Dendritic cell treated with granulocyte-macrophage colony-stimulating factor and Interleukin-4, amounts not matched to agents 40 ng/mL and 50 ng/mL, for 4 days (primary cell): Measurements from ENCODE around the gene GALNT7.
A peak's percentile ranks its signal among the peaks of the same experiment; 100 is the strongest.

Experiments
- H3K27ac Mint-ChIP-seq: one replicate; pipeline ENCODE4 v1.8.0; 2022; ENCODE audit warnings: mild to moderate bottlenecking, mixed read lengths
- H3K27me3 Mint-ChIP-seq: one replicate; pipeline ENCODE4 v1.8.0; 2022; ENCODE audit warnings: mild to moderate bottlenecking, mixed read lengths
- H3K36me3 Mint-ChIP-seq: one replicate; pipeline ENCODE4 v1.8.0; 2022; ENCODE audit warnings: low read depth, mixed read lengths
- H3K4me1 Mint-ChIP-seq: one replicate; pipeline ENCODE4 v1.8.0; 2022; ENCODE audit warnings: low read depth, mixed read lengths
- H3K4me3 Mint-ChIP-seq: one replicate; pipeline ENCODE4 v1.8.0; 2022; ENCODE audit warnings: mild to moderate bottlenecking, moderate library complexity, mixed read lengths
- H3K9me3 Mint-ChIP-seq: one replicate; pipeline ENCODE4 v1.8.0; 2022; ENCODE audit warnings: mixed read lengths
- intact Hi-C: fragments of 100-400 bp; cut with micrococcal nuclease; formaldehyde crosslinking; loops from one replicate; pipeline ENCODE4 v1.15.0; 2022

The GALNT7 gene

GRCh38 chr4:173146456-173146855, 22.2 kb upstream of the GALNT7 start:
- H3K36me3 Mint-ChIP-seq, result no peaks in the 10 kb centered on the region
- H3K9me3 Mint-ChIP-seq, result peaks cover 9% of the 10 kb centered on the region
- no peak overlapping the region for H3K4me3 Mint-ChIP-seq
- H3K4me1 Mint-ChIP-seq, result no peaks in the 10 kb centered on the region
- intact Hi-C loops, result no loop called here
- H3K27me3 Mint-ChIP-seq, result no peaks in the 10 kb centered on the region
- no peak overlapping the region for H3K27ac Mint-ChIP-seq

GRCh38 chr4:173151496-173151895, 17.1 kb upstream of the GALNT7 start:
- Mint-ChIP-seq H3K4me3 (no peak overlapping the region), H3K27me3 (no peaks in the 10 kb centered on the region), H3K4me1 (no peaks in the 10 kb centered on the region), H3K27ac (no peak overlapping the region), H3K9me3 (no peaks in the 10 kb centered on the region), H3K36me3 (no peaks in the 10 kb centered on the region)
- intact Hi-C loops, result no loop called here

- no peaks in the 10 kb centered on the region for H3K27me3 Mint-ChIP-seq
- H3K4me1 Mint-ChIP-seq, result no peaks in the 10 kb centered on the region
- H3K4me3 Mint-ChIP-seq, result no peak overlapping the region
- intact Hi-C loops, result no loop called here
- H3K9me3 Mint-ChIP-seq, result no peaks in the 10 kb centered on the region
- H3K27ac Mint-ChIP-seq, result no peak overlapping the region
- no peaks in the 10 kb centered on the region for H3K36me3 Mint-ChIP-seq
Measured at GRCh38 chr4:173152104-173152503, 16.5 kb upstream of the GALNT7 start.

GRCh38 chr4:173153445-173153844, 15.2 kb upstream of the GALNT7 start:
- intact Hi-C loops, result no loop called here
- Mint-ChIP-seq H3K9me3 (no peaks in the 10 kb centered on the region), H3K27ac (no peak overlapping the region), H3K4me1 (no peaks in the 10 kb centered on the region), H3K27me3 (no peaks in the 10 kb centered on the region), H3K4me3 (no peak overlapping the region), H3K36me3 (no peaks in the 10 kb centered on the region)

- Mint-ChIP-seq H3K27ac (no peak overlapping the region), H3K4me3 (no peak overlapping the region), H3K4me1 (no peaks in the 10 kb centered on the region), H3K9me3 (no peaks in the 10 kb centered on the region), H3K36me3 (peaks cover 19% of the 10 kb centered on the region), H3K27me3 (no peaks in the 10 kb centered on the region)
- intact Hi-C loops, result loop anchor here (10.0 kb wide), 1 partner anchor 345 kb away; no protein-coding TSS in a partner anchor
Measured at GRCh38 chr4:173159791-173160190, 8.8 kb upstream of the GALNT7 start.

GRCh38 chr4:173160871-173161270, 7.7 kb upstream of the GALNT7 start:
- intact Hi-C loops, result loop anchor here (10.0 kb wide), 1 partner anchor 344 kb away; no protein-coding TSS in a partner anchor
- no peaks in the 10 kb centered on the region for H3K27me3 Mint-ChIP-seq
- no peak overlapping the region for H3K4me3 Mint-ChIP-seq
- no peak overlapping the region for H3K27ac Mint-ChIP-seq
- H3K36me3 Mint-ChIP-seq, result peaks cover 23% of the 10 kb centered on the region
- H3K4me1 Mint-ChIP-seq, result no peaks in the 10 kb centered on the region
- H3K9me3 Mint-ChIP-seq, result no peaks in the 10 kb centered on the region

GRCh38 chr4:173161311-173161710, 7.3 kb upstream of the GALNT7 start:
- intact Hi-C loops, result loop anchor here (10.0 kb wide), 1 partner anchor 343 kb away; no protein-coding TSS in a partner anchor
- no peaks in the 10 kb centered on the region for H3K9me3 Mint-ChIP-seq
- H3K27me3 Mint-ChIP-seq, result no peaks in the 10 kb centered on the region
- no peaks in the 10 kb centered on the region for H3K4me1 Mint-ChIP-seq
- peaks cover 23% of the 10 kb centered on the region for H3K36me3 Mint-ChIP-seq
- H3K27ac Mint-ChIP-seq, result no peak overlapping the region
- H3K4me3 Mint-ChIP-seq, result no peak overlapping the region

- Mint-ChIP-seq H3K4me1 (peaks cover 22% of the 10 kb centered on the region), H3K27me3 (no peaks in the 10 kb centered on the region), H3K36me3 (peaks cover 34% of the 10 kb centered on the region), H3K4me3 (no peak overlapping the region), H3K9me3 (no peaks in the 10 kb centered on the region), H3K27ac (no peak overlapping the region)
- intact Hi-C loops, result loop anchor here (10.0 kb wide), 1 partner anchor 339 kb away; no protein-coding TSS in a partner anchor
Measured at GRCh38 chr4:173165706-173166105, 2.9 kb upstream of the GALNT7 start.

- H3K27me3 Mint-ChIP-seq, result no peaks in the 10 kb centered on the region
- no peak overlapping the region for H3K4me3 Mint-ChIP-seq
- no peaks in the 10 kb centered on the region for H3K9me3 Mint-ChIP-seq
- no peak overlapping the region for H3K27ac Mint-ChIP-seq
- intact Hi-C loops, result loop anchor here (10.0 kb wide), 1 partner anchor 338 kb away; no protein-coding TSS in a partner anchor
- H3K36me3 Mint-ChIP-seq, result peaks cover 34% of the 10 kb centered on the region
- peaks cover 29% of the 10 kb centered on the region for H3K4me1 Mint-ChIP-seq
Measured at GRCh38 chr4:173166491-173166890, 2.1 kb upstream of the GALNT7 start.

GRCh38 chr4:173167758-173168395, 734 bp upstream of the GALNT7 start:
- intact Hi-C loops, result loop anchor here (10.0 kb wide), 1 partner anchor 337 kb away; no protein-coding TSS in a partner anchor

GRCh38 chr4:173169178-173169427, 492 bp downstream of the GALNT7 start:
- intact Hi-C loops, result loop anchor here (10.0 kb wide), 1 partner anchor 336 kb away; no protein-coding TSS in a partner anchor
- Mint-ChIP-seq H3K36me3 (peaks cover 21% of the 10 kb centered on the region), H3K4me1 (peaks cover 46% of the 10 kb centered on the region), H3K4me3 (no peak overlapping the region), H3K27ac (peak overlapping the region; percentile 87), H3K27me3 (no peaks in the 10 kb centered on the region), H3K9me3 (no peaks in the 10 kb centered on the region)

More at GRCh38 chr4:173167758-173168395, 734 bp upstream of the GALNT7 start:
- H3K27ac Mint-ChIP-seq, result peak overlapping the region; percentile 87
- no peaks in the 10 kb centered on the region for H3K27me3 Mint-ChIP-seq
- peaks cover 43% of the 10 kb centered on the region for H3K4me1 Mint-ChIP-seq
- H3K9me3 Mint-ChIP-seq, result no peaks in the 10 kb centered on the region
- H3K4me3 Mint-ChIP-seq, result peak overlapping the region; percentile 90
- peaks cover 24% of the 10 kb centered on the region for H3K36me3 Mint-ChIP-seq

GRCh38 chr4:173169428-173170181, 994 bp downstream of the GALNT7 start:
- Mint-ChIP-seq H3K27ac (peak overlapping the region; percentile 83), H3K4me3 (peak overlapping the region; percentile 80), H3K27me3 (no peaks in the 10 kb centered on the region), H3K9me3 (no peaks in the 10 kb centered on the region), H3K36me3 (peaks cover 16% of the 10 kb centered on the region), H3K4me1 (peaks cover 48% of the 10 kb centered on the region)
- intact Hi-C loops, result loop anchor here (2.0 to 10.0 kb wide), 3 partner anchors 142 to 335 kb away; partner anchors contain the start of gene SAP30

GRCh38 chr4:173170182-173170778, 1.7 kb downstream of the GALNT7 start:
- H3K4me3 Mint-ChIP-seq, result peak overlapping the region; percentile 80
- intact Hi-C loops, result loop anchor here (2.0 to 5.0 kb wide), 2 partner anchors 143 to 201 kb away; partner anchors contain the start of gene SAP30
- H3K4me1 Mint-ChIP-seq, result peaks cover 55% of the 10 kb centered on the region
- no peaks in the 10 kb centered on the region for H3K27me3 Mint-ChIP-seq
- H3K27ac Mint-ChIP-seq, result peak overlapping the region; percentile 83
- no peaks in the 10 kb centered on the region for H3K9me3 Mint-ChIP-seq
- peaks cover 11% of the 10 kb centered on the region for H3K36me3 Mint-ChIP-seq

- H3K36me3 Mint-ChIP-seq, result peaks cover 11% of the 10 kb centered on the region
- no peaks in the 10 kb centered on the region for H3K9me3 Mint-ChIP-seq
- intact Hi-C loops, result loop anchor here (2.0 to 5.0 kb wide), 2 partner anchors 144 to 200 kb away; partner anchors contain the start of gene SAP30
- H3K27me3 Mint-ChIP-seq, result no peaks in the 10 kb centered on the region
- no peak overlapping the region for H3K27ac Mint-ChIP-seq
- H3K4me1 Mint-ChIP-seq, result peaks cover 63% of the 10 kb centered on the region
- no peak overlapping the region for H3K4me3 Mint-ChIP-seq
Measured at GRCh38 chr4:173171098-173171497, 2.5 kb downstream of the GALNT7 start.
